CD8-positive, alpha-beta memory T cell (primary cell): Measurements from ENCODE around the gene F9. TPM values are rescaled to one million over a fixed set of nuclear protein-coding genes. Genes with fewer than 3 reads are reported as not detected.
"Not testable (repeated sequence)": the region's sequence is repeated elsewhere in the genome, so short reads cannot be mapped to it uniquely, and the experiment has no call there.

ENCODE experiments used
- CTCF ChIA-PET: fragments of 350-600 bp; sonication (Branson Sonifier 250); formaldehyde crosslinking; loops from one replicate; lab custom pipeline; 2021; ENCODE audit warnings: antibody characterized with exemption; lab: Charles Lee
- POLR2A ChIA-PET: fragments of 350-600 bp; sonication (Branson Sonifier 250); formaldehyde crosslinking; loops from one replicate; lab custom pipeline; 2021; ENCODE audit warnings: antibody characterized with exemption; lab: Charles Lee
- DNase-seq, 5 donors: peaks; one replicate each; pipeline versions ENCODE4 v3.0.0 to v3.0.0-alpha.2; 2020 to 2022; ENCODE audit warnings: mixed read lengths in 1 of 5
- H3K27ac ChIP-seq: one replicate; pipeline ENCODE4 v1.7.0; 2013; ENCODE audit warnings: low read depth, mild to moderate bottlenecking, low read length, moderate library complexity
- H3K27me3 ChIP-seq: 2 replicates; pipeline ENCODE4 v1.7.0; 2013; ENCODE audit warnings: low read length, mild to moderate bottlenecking; ENCODE audit not compliant: insufficient read depth, poor library complexity, severe bottlenecking
- H3K36me3 ChIP-seq: 2 replicates; pipeline ENCODE4 v1.7.0; 2013; ENCODE audit warnings: mild to moderate bottlenecking, low read length, moderate library complexity; ENCODE audit not compliant: insufficient read depth
- H3K4me1 ChIP-seq: 2 replicates; pipeline ENCODE4 v1.7.0; 2013; ENCODE audit warnings: mild to moderate bottlenecking, low read length, moderate library complexity; ENCODE audit not compliant: insufficient read depth
- H3K4me3 ChIP-seq: 2 replicates; pipeline ENCODE4 v1.7.0; 2013; ENCODE audit warnings: mild to moderate bottlenecking, low read length
- H3K9me3 ChIP-seq: 2 replicates; pipeline ENCODE4 v1.7.0; 2013; ENCODE audit warnings: mild to moderate bottlenecking, low read length
- H3K27ac Mint-ChIP-seq, 8 donors: one replicate each; pipeline ENCODE4 v1.8.0; 2020 to 2021; ENCODE audit warnings: mixed read lengths in 8 of 8, mild to moderate bottlenecking in 6 of 8, inconsistent platforms in 3 of 8, moderate library complexity in 3 of 8
- H3K27me3 Mint-ChIP-seq, 2 donors: one replicate each; pipeline ENCODE4 v1.8.0; 2020 to 2021; ENCODE audit warnings: mixed read lengths in 2 of 2, mild to moderate bottlenecking in 1 of 2, moderate library complexity in 1 of 2
- H3K36me3 Mint-ChIP-seq, 3 donors: one replicate each; pipeline ENCODE4 v1.8.0; 2020 to 2021; ENCODE audit warnings: mixed read lengths in 3 of 3, inconsistent platforms in 1 of 3, mild to moderate bottlenecking in 1 of 3
- H3K4me1 Mint-ChIP-seq, 3 donors: one replicate each; pipeline ENCODE4 v1.8.0; 2020 to 2021; ENCODE audit warnings: mixed read lengths in 3 of 3, inconsistent platforms in 1 of 3, mild to moderate bottlenecking in 1 of 3
- H3K4me3 Mint-ChIP-seq, 7 donors: one replicate each; pipeline ENCODE4 v1.8.0; 2020 to 2021; ENCODE audit warnings: mixed read lengths in 7 of 7, mild to moderate bottlenecking in 6 of 7, moderate library complexity in 4 of 7, inconsistent platforms in 2 of 7
- H3K9me3 Mint-ChIP-seq, 5 donors: one replicate each; pipeline ENCODE4 v1.8.0; 2020 to 2022; ENCODE audit warnings: mixed read lengths in 5 of 5, mild to moderate bottlenecking in 3 of 5, moderate library complexity in 2 of 5, inconsistent platforms in 1 of 5
- polyA plus RNA-seq: library from polyadenylated mRNA; unstranded; fragments of 300-500 nt; fragmentation: Illumina TruSeq; gene quantifications from one replicate; pipeline ENCODE4 v1.2.3, GENCODE V29; 2021
- total RNA-seq, 2 experiments: library from RNA; stranded (reverse); gene quantifications; one replicate each; pipeline ENCODE4 v1.2.3, GENCODE V29; 2021

Gene F9
- total RNA-seq (not detected), polyA plus RNA-seq (not detected)

DNA sequence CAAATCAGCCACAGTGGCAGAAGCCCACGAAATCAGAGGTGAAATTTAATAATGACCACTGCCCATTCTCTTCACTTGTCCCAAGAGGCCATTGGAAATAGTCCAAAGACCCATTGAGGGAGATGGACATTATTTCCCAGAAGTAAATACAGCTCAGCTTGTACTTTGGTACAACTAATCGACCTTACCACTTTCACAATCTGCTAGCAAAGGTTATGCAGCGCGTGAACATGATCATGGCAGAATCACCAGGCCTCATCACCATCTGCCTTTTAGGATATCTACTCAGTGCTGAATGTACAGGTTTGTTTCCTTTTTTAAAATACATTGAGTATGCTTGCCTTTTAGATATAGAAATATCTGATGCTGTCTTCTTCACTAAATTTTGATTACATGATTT, at the start of gene F9:
TSS of gene F9 (plus strand) at position 190 of the 400 bp plus-strand sequence. CDS start at position 216, 26 bp downstream.
- no peak within 1 kb of the TSS for H3K27ac Mint-ChIP-seq
- peaks cover 0 to 1% of the 10 kb centered on the region in 2 donors for H3K27me3 Mint-ChIP-seq
- H3K36me3 ChIP-seq: no peaks in the 10 kb centered on the region
- no peaks in the 10 kb centered on the region for H3K4me1 Mint-ChIP-seq
- DNase-seq: no peak
- H3K4me3 ChIP-seq: no peak within 1 kb of the TSS
- no peak within 1 kb of the TSS for H3K27ac ChIP-seq
- H3K9me3 Mint-ChIP-seq: no peaks in the 10 kb centered on the region
- no peaks in the 10 kb centered on the region for H3K27me3 ChIP-seq
- H3K9me3 ChIP-seq: no peaks in the 10 kb centered on the region
- H3K4me1 ChIP-seq: no peaks in the 10 kb centered on the region
- CTCF ChIA-PET: no interaction called here
- H3K4me3 Mint-ChIP-seq: no peak within 1 kb of the TSS
- POLR2A ChIA-PET: no interaction called here
- H3K36me3 Mint-ChIP-seq: no peaks in the 10 kb centered on the region

GRCh38 chrX:139483699-139484098, 46.8 kb upstream of the F9 start:
- ChIA-PET POLR2A (no interaction called here), CTCF (no interaction called here)
- H3K9me3 ChIP-seq: no peaks in the 10 kb centered on the region
- H3K27me3 ChIP-seq: no peaks in the 10 kb centered on the region
- no peaks in the 10 kb centered on the region for H3K4me1 ChIP-seq
- Mint-ChIP-seq H3K36me3 (no peaks in the 10 kb centered on the region), H3K4me3 (no peak overlapping the region), H3K9me3 (peaks cover 0 to 2% (median 0%) of the 10 kb centered on the region in 5 donors), H3K27ac (no peak overlapping the region), H3K27me3 (peaks cover 2 to 6% of the 10 kb centered on the region in 2 donors), H3K4me1 (no peaks in the 10 kb centered on the region)
- no peak overlapping the region for H3K27ac ChIP-seq
- no peak for DNase-seq
- no peaks in the 10 kb centered on the region for H3K36me3 ChIP-seq
- H3K4me3 ChIP-seq: no peak overlapping the region

DNA sequence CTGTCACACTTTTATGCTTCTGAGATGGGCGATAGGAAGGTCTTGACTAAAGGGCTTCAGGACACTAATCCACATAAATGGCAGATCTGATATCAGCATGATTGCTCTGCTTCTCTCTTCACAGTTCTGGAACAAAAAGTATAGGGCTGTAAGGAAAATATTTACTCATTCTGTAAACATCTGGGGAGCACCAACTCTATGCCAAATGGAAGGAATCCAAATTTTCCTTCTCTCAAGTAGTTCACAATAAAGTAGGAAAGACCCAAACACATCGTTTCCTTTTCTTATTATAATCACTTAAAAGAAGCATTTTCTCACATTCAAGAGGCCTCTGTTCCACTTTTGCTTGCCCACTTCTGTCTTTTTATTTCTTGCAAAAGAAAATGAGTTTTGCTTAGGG, 45.9 kb upstream of the F9 start:
- ChIA-PET POLR2A (no interaction called here), CTCF (no interaction called here)
- H3K27ac Mint-ChIP-seq: no peak overlapping the region
- H3K9me3 Mint-ChIP-seq: peaks cover 0 to 2% (median 0%) of the 10 kb centered on the region in 5 donors
- no peaks in the 10 kb centered on the region for H3K4me1 ChIP-seq
- no peak overlapping the region for H3K27ac ChIP-seq
- no peak overlapping the region for H3K4me3 Mint-ChIP-seq
- no peaks in the 10 kb centered on the region for H3K9me3 ChIP-seq
- H3K27me3 ChIP-seq: no peaks in the 10 kb centered on the region
- H3K36me3 ChIP-seq: no peaks in the 10 kb centered on the region
- no peak for DNase-seq
- H3K27me3 Mint-ChIP-seq: peaks cover 2 to 7% of the 10 kb centered on the region in 2 donors
- H3K36me3 Mint-ChIP-seq: no peaks in the 10 kb centered on the region
- no peak overlapping the region for H3K4me3 ChIP-seq
- H3K4me1 Mint-ChIP-seq: no peaks in the 10 kb centered on the region

DNA sequence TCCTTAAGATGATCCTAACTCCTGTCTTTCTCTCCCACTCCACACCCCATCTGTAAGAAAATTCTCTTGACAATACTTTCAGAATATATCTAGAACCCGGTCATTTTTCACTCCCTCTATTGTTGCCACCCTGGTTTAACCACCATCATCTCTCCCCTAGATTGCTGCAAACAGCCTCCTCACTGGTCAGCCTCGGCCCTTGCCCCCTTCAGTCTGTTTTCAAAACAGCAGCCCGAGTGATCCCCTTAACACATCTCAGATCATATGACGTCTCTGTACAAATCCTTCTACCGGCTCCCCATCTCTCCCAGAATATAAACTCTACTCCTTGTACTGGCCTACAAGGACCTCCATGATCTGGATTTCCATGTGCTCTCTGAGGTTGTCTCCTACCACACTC, 35.2 kb upstream of the F9 start:
- Mint-ChIP-seq H3K9me3 (no peaks in the 10 kb centered on the region), H3K4me1 (no peaks in the 10 kb centered on the region), H3K4me3 (no peak overlapping the region), H3K27ac (no peak overlapping the region), H3K36me3 (no peaks in the 10 kb centered on the region), H3K27me3 (peaks cover 0 to 4% of the 10 kb centered on the region in 2 donors)
- Histone ChIP-seq H3K27ac (no peak overlapping the region), H3K4me3 (no peak overlapping the region), H3K4me1 (no peaks in the 10 kb centered on the region), H3K9me3 (no peaks in the 10 kb centered on the region), H3K27me3 (no peaks in the 10 kb centered on the region), H3K36me3 (no peaks in the 10 kb centered on the region)
- CTCF ChIA-PET: no interaction called here
- DNase-seq: no peak
- POLR2A ChIA-PET: no interaction called here

DNA sequence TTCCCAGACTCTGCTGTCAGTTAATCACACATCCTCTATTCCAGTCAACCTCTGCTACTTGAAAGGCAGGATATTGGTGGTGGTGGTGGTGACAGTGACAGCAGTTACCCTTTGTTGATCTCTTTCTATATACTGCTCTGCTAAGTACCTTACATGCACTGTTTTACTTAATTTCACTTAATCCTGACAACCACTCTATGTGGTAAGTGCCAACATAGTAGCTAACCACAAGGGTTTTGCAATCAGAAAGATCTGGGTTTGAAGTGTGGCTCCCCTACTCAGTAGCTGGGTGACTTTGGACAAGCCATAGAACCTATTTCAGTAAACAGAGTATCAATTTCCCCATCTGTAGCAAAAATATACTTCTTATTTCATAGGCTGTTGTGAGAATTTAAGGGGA, 24.2 kb upstream of the F9 start:
- H3K27me3 ChIP-seq: no peaks in the 10 kb centered on the region
- H3K9me3 ChIP-seq: no peaks in the 10 kb centered on the region
- Mint-ChIP-seq H3K36me3 (no peaks in the 10 kb centered on the region), H3K4me3 (no peak overlapping the region), H3K9me3 (no peaks in the 10 kb centered on the region), H3K27me3 (peaks cover 4 to 8% of the 10 kb centered on the region in 2 donors), H3K27ac (no peak overlapping the region), H3K4me1 (no peaks in the 10 kb centered on the region)
- H3K27ac ChIP-seq: no peak overlapping the region
- no peaks in the 10 kb centered on the region for H3K4me1 ChIP-seq
- H3K36me3 ChIP-seq: no peaks in the 10 kb centered on the region
- H3K4me3 ChIP-seq: no peak overlapping the region
- ChIA-PET CTCF (no interaction called here), POLR2A (no interaction called here)
- no peak for DNase-seq

GRCh38 chrX:139508099-139508498, 22.4 kb upstream of the F9 start:
- POLR2A ChIA-PET: no interaction called here
- no peaks in the 10 kb centered on the region for H3K36me3 ChIP-seq
- Mint-ChIP-seq H3K4me3 (no peak overlapping the region), H3K27ac (no peak overlapping the region), H3K36me3 (no peaks in the 10 kb centered on the region), H3K4me1 (no peaks in the 10 kb centered on the region), H3K9me3 (no peaks in the 10 kb centered on the region), H3K27me3 (peaks cover 4 to 8% of the 10 kb centered on the region in 2 donors)
- no peaks in the 10 kb centered on the region for H3K27me3 ChIP-seq
- CTCF ChIA-PET: no interaction called here
- H3K27ac ChIP-seq: no peak overlapping the region
- no peaks in the 10 kb centered on the region for H3K4me1 ChIP-seq
- no peak for DNase-seq
- H3K4me3 ChIP-seq: no peak overlapping the region
- no peaks in the 10 kb centered on the region for H3K9me3 ChIP-seq

DNA sequence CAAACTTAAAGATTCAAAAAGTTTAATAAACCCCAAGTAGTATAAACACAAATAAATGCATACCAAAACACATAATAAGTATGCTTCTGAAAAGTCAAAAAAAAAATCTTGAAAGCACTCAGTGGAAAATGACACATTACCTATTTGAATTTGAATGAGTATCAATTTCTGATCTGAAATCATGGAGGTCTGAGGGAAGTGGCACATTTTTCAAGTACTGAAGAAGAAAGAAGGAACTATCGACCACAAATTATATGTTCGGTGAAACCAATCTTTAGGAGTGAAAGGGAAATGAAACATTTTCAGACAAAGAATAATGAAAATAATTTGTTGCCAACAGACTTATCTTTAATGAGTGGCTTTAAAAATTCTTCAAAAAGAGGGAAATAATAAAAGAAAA, 12.1 kb upstream of the F9 start:
- Histone ChIP-seq H3K27ac (no peak overlapping the region), H3K36me3 (no peaks in the 10 kb centered on the region), H3K9me3 (no peaks in the 10 kb centered on the region), H3K4me3 (no peak overlapping the region), H3K27me3 (no peaks in the 10 kb centered on the region), H3K4me1 (no peaks in the 10 kb centered on the region)
- ChIA-PET CTCF (no interaction called here), POLR2A (no interaction called here)
- no peaks in the 10 kb centered on the region for H3K4me1 Mint-ChIP-seq
- no peak overlapping the region for H3K4me3 Mint-ChIP-seq
- DNase-seq: no peak
- no peaks in the 10 kb centered on the region for H3K36me3 Mint-ChIP-seq
- H3K9me3 Mint-ChIP-seq: peaks cover 0 to 2% (median 0%) of the 10 kb centered on the region in 5 donors
- H3K27ac Mint-ChIP-seq: no peak overlapping the region
- peaks cover 4 to 10% of the 10 kb centered on the region in 2 donors for H3K27me3 Mint-ChIP-seq

DNA sequence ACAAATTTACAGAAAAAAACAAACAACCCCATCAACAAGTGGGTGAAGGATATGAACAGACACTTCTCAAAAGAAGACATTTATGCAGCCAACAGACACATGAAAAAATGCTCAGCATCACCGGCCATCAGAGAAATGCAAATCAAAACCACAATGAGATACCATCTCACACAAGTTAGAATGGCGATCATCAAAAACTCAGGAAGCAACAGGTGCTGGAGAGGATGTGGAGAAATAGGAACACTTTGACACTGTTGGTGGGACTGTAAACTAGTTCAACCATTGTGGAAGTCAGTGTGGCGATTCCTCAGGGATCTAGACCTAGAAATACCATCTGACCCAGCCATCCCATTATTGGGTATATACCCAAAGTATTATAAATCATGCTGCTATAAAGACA, 1.7 kb upstream of the F9 start:
- POLR2A ChIA-PET, H3K9me3 Mint-ChIP-seq, H3K36me3 Mint-ChIP-seq, H3K4me1 Mint-ChIP-seq, H3K4me1 ChIP-seq, CTCF ChIA-PET, H3K27ac Mint-ChIP-seq, H3K4me3 ChIP-seq, DNase-seq, H3K9me3 ChIP-seq, H3K27me3 Mint-ChIP-seq, H3K27ac ChIP-seq, H3K36me3 ChIP-seq, H3K4me3 Mint-ChIP-seq, H3K27me3 ChIP-seq: not testable (repeated sequence)

DNA sequence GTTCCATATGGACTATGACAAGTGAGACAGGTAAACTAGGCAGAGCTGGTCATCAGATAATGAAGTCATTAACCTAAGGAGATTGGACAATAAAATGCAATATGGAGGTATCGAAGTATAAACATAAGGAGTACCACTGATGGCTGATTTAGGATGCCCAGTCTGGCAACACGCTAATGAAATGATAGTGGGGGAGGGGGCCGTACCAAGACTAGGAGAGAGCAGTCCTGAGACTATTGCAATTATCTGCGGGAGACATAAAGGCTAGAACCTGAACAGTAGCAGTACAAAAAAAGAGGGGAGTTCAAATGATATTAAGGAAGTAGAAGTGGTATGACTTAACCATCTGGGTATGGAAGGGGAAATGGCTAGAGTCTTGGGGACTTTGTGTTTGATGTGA, 2.3 kb downstream of the F9 start:
- Mint-ChIP-seq H3K27me3 (peaks cover 0 to 3% of the 10 kb centered on the region in 2 donors), H3K4me1 (no peaks in the 10 kb centered on the region), H3K9me3 (no peaks in the 10 kb centered on the region), H3K4me3 (no peak overlapping the region), H3K36me3 (no peaks in the 10 kb centered on the region), H3K27ac (no peak overlapping the region)
- Histone ChIP-seq H3K27me3 (no peaks in the 10 kb centered on the region), H3K4me1 (no peaks in the 10 kb centered on the region), H3K4me3 (no peak overlapping the region), H3K36me3 (no peaks in the 10 kb centered on the region), H3K9me3 (no peaks in the 10 kb centered on the region), H3K27ac (no peak overlapping the region)
- CTCF ChIA-PET: no interaction called here
- DNase-seq: no peak
- POLR2A ChIA-PET: no interaction called here
